CMK (cell line): ENCODE results near the gene TMEM150C.

Experiments used
- DNase-seq: peaks from one replicate; pipeline ENCODE4 v3.0.0-alpha.2; 2010; ENCODE audit warnings: low read depth

The TMEM150C gene

DNA sequence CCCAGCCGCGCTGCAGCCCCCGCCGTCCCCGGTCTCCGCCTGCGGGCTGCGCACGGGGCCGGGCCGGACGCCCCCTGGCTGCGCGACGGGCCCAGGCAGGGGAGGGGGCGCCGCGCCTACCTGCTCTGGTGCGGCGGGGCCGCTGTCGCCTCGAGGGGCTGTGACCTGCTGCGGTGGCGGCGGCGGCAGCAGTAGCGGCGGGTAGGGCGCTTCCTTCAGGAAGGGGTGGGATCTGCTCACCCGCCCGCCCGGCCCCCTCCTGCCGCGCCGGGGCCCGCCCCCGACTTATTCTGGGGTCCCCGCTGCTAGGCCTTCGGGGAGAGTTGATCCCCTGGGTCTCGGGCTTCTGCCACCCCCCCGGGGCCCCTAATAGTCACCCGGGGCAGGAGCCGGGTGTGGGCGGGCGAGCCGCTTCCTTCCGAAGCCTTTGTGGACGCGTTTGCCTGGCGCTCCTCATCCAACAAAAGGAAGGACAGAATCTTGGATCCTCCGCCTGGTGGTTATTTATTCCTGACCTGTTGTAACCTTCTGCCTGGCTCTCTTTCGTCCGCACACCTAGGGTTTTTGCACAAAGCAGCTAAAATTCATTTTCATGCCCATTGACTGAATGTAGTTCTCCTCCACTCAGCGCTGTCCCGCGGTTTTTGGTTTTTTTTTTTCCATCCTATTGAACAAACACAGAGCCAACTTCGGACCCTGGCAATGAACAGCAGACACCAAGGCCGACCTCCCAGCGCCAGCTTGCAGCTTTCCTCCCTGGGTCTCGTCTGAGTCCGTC is at the start of gene TMEM150C:
TMEM150C (minus strand) TSS at position 203 of the 778 bp plus-strand sequence. CDS start 57,331 bp downstream, outside the sequence.
- DNase-seq, result peak; percentile 24

- DNase-seq, result no peak
Observed at GRCh38 chr4:82611527-82611926, 49.7 kb upstream of the TMEM150C start.

DNA sequence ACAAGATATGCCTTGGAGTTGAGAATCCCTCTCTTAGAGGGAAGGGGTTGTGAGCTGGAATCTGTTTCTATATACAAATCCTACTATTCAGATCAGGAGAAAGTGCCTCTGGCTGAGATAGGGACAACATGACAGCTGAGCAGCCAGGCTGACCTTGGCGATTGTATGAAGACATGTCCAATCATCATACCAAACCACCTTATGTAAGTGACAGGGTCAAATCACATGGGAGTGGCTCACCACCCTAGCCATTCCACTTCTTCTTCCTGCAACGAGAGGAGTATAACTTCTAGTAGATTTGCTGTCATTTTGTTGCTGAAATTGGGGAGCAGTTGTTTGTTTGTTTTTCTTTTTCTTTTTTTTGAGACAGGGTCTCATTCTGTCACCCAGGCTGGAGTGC is 48.3 kb upstream of the TMEM150C start:
- DNase-seq, result no peak

DNA sequence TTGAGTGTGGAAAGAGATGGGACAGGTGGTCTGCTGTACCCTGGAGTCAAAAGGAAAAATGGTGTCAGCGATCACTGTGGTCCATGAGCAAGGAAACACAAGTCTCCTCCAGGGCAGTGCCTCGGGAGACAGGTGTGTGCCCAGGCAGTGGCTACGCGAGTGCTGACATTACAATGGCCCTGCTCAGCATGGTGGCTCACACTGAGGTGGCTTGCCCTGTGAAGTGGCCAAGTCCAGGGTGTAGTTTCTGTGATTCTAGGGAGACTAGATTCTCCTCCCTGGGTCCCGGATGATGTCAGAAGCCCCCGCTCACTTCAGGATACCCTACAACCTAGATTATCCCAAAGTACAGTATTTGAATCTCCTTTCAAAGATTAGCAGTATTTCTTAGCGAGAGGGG is 44.8 kb upstream of the TMEM150C start:
- DNase-seq, result no peak

DNA sequence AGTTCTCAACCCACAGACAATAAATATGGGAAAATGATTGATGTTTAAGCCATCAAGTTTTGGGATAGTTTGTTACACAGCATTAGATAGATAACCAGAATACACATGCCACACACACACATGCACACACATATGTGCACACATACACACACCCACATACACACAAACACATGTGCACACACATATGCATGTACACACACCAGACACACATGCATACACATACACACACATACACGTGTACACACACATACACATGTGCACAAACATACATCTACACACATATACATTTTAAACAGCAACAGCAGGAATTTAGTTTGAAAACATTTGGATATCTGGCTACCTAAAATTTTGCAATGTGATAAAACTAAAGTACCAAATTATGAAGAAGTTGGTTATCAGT is 42.7 kb upstream of the TMEM150C start:
- no peak for DNase-seq

DNA sequence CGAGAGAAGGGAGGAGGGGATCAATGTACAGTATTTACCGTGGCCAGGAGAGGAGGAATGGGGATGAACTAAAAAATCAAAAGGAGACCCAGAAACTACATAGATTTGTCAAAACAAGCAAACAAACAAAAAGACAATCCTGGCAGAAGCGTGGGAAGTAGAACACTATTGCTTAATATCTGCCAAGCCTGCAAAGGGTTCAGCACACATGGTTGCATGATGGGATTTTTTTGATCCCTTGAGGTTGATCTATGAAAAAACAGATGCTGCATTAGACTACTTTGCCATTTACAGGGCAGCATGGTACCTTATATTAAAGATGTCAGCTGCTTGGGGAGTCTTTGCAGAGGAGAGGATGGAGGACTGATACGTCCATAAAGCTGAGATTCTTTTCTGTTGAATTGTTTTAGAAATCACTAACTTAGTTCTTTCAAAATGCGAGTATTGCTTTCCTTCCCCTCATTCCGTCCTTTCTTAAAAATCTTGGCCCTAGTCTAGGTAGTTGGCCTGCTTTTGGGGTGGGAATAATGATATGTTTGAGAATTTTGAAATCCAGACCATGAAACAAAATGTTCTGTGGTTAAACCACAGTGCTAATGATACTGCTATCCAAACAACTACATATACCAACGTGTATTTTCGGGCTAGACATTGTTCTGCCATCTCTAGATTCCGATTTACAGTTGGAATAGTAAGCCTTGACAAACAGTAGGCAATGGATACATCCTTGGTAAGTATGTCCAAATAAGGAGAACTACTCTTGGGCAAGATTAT is 39.6 kb upstream of the TMEM150C start:
- DNase-seq, result no peak

- DNase-seq, result no peak
Observed at GRCh38 chr4:82599336-82599735, 37.5 kb upstream of the TMEM150C start.

DNA sequence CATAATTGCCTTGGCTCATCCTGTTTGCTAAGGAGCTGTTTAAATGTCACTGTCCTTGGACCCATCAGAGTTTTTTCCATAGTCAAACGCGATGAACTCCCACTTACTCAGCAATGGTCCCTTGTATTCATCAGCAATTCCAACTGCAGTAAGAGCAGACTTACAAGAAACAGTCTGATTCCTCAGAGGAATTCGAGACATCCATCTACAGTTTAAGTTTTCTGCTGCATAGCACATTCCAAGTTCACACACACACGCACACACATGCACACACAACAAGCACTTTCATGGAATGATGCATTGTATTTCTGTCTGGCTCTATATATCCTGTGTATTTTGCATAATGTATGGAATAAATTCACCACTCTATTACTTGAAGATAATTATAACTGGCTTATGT is 32.7 kb upstream of the TMEM150C start:
- DNase-seq, result no peak

GRCh38 chr4:82593411-82593810 is 31.6 kb upstream of the TMEM150C start:
- DNase-seq, result no peak

DNA sequence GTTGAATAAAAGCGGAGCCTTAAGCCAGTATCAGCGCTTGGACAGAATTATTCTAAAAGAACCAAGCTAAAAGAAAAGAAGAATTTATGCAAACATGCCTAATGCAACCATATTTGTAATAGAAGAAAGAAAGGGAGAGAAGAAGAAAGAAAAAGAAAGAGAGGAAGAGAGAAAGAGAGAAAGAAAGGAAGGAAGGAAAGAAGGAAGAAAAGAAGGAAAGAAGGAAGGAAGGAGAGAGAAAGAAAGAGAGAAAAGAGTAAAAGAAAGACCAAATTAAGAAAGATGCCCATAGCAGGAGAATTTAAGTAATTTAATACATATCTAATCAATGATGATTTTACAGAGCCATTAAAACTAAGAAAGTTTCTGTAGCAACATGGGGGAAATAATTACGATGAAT is 30.9 kb upstream of the TMEM150C start:
- no peak for DNase-seq

GRCh38 chr4:82591592-82591991 is 29.8 kb upstream of the TMEM150C start:
- DNase-seq, result no peak

- no peak for DNase-seq
Observed at GRCh38 chr4:82589756-82590155, 28.0 kb upstream of the TMEM150C start.

DNA sequence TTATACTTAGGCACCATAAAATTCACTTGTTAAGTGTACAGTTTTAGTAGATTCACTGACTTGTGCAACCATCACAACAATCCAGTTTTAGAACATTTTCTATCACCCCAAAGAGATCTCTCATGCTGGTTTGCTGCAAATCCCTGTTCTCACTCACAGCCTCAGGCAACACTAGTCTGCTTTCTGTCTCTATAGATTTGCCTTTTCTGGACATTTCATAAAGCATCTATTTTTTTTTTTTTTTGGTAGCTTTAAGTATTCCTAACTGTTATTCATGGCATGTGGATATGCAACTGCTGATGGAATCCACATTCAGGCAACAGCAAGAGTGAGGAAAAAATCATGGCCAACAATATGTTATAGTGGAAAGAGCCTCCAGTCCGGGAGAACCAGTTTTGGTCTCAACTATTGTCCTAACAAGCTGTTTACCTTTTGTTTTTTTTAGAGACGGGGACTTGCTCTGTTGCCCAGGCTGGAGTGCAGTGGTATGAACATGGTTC is 27.0 kb upstream of the TMEM150C start:
- no peak for DNase-seq

GRCh38 chr4:82587826-82588540 is 26.2 kb upstream of the TMEM150C start:
- no peak for DNase-seq

DNA sequence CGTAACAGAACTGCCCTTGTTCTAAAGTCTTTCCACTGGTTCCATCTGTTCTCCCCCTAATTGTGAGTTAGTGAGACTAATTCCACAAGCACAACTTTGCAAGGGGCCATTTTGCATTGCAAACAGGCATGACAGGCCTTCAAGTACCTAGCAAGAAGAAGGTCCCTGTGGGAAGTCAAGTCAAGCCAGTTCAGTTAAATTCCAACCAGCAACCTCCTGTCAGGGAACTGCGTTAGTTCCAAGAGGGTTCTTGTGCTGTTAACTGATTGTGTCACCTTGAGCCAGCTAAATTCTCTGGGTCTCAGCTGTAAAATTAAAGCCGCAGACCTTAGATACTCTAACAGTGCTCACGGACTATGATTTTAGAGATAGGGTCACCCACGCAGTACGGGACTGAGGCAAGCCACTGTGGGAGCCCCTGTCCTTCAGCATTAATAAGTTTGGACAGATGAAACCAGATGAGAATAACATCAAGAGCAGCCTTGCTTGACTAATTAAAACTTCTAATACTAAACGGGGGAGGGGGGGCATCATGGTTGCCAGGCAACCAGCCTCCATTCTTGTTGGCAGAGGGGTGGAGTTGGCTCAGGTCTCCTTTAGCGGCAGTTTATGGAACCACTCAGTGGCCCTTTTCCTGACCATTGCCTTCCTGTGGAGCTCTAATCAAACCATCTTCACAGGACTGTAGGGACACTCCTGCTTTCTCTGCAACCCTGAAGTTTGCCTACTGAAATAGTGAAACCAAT is 24.1 kb upstream of the TMEM150C start:
- DNase-seq, result no peak

DNA sequence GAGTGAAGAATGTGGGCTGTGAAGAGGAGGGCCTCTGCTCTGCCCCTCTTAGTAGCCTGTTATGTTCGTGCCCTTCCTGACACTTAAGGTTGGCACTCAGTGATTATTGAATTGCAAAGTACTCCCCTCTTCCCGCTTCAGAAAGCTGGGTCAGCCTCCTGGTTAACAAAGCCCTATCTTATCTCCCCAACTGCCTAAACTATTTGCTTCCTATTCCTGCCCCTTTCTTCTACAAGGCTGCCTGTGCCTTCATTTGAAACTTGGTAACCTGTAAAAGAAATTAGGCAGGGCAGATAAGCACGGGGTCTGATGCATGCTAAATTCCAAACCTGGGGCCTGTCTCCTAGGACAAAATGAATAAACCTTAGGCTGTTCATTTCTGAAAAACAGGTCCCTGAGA is 23.1 kb upstream of the TMEM150C start:
- peak; percentile 26 for DNase-seq

GRCh38 chr4:82583897-82584587 is 22.3 kb upstream of the TMEM150C start:
- DNase-seq, result no peak

DNA sequence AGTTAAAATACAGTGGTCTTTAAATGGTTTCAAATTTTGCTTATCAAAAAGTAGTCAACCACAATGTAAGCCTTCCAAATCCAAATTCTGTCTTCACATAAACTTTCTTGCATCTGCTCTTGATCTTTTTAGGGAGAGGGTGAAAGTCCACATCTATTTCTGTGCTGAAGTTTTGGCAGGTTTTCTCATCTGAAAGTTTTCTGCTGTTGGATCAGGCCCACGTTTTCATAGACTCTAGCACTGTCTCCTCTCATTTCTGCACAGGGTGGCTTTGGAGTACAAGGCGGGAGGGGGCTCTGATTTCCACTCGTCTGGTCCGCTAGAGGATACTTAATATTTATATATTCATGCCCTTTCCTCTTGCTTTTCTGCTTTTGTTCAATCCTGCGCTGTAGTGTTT is 18.1 kb upstream of the TMEM150C start:
- DNase-seq, result no peak

GRCh38 chr4:82578935-82579334 is 17.1 kb upstream of the TMEM150C start:
- DNase-seq, result no peak

DNA sequence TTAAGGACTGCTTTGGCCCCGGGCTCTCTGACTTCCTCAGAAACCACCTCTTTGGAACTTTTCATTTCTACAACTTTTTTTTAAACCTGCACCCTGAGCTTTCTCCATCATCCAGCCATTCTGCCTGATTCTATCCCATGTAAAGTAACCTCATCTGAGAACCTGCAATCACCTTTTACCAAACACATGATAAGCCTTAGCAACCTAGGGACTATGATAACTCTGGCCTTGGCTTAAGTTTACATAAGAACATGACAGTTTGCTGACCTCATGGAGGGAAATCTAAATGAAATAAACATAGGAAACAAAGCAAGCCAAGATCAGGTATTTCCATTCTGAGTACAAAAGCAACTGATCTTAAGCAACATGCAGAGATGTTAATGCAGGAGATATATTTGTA is 15.7 kb upstream of the TMEM150C start:
- DNase-seq, result no peak

GRCh38 chr4:82569727-82570126 is 7.9 kb upstream of the TMEM150C start:
- DNase-seq, result no peak
